CD4-positive, alpha-beta T cell (primary cell): ENCODE results near the gene TTLL11. TPM values are rescaled to one million over a fixed set of nuclear protein-coding genes. Genes with fewer than 3 reads are reported as not detected.

Source experiments
- ATAC-seq: fragments of 200-7000 bp; cut with Tn5 transposase; one replicate; pipeline ENCODE4 v1.10.0; 2022; ENCODE audit warnings: mild to moderate bottlenecking; ENCODE audit not compliant: poor library complexity
- CTCF ChIA-PET: fragments of 350-600 bp; sonication (Branson Sonifier 250); formaldehyde crosslinking; loops from one replicate; lab custom pipeline; 2021; ENCODE audit warnings: antibody characterized with exemption, inconsistent platforms; lab: Charles Lee
- POLR2A ChIA-PET: fragments of 350-600 bp; sonication (Branson Sonifier 250); formaldehyde crosslinking; loops from one replicate; lab custom pipeline; 2021; ENCODE audit warnings: antibody characterized with exemption, inconsistent platforms; lab: Charles Lee
- DNase-seq, 14 experiments: peaks; one replicate each; pipeline ENCODE4 v3.0.0-alpha.2; 2013 to 2020; ENCODE audit warnings: mixed read lengths in 2 of 14
- H3K27ac ChIP-seq, 2 donors: one replicate each; pipeline versions ENCODE4 v1.5.1 to v1.7.0; 2013; ENCODE audit warnings: low read length in 2 of 2, low read depth in 1 of 2, mild to moderate bottlenecking in 1 of 2
- H3K27me3 ChIP-seq, 2 experiments: 1 replicate in 1 of 2; 2 replicates in 1 of 2; pipeline versions ENCODE4 v1.6.1 to v1.7.0; 2013; ENCODE audit warnings: low read length in 2 of 2, control low read depth in 1 of 2, mild to moderate bottlenecking in 1 of 2, moderate library complexity in 1 of 2; ENCODE audit not compliant: insufficient read depth in 2 of 2, control insufficient read depth in 1 of 2
- H3K36me3 ChIP-seq: one replicate; pipeline ENCODE4 v1.6.1; 2013; ENCODE audit warnings: low read length, control low read depth; ENCODE audit not compliant: insufficient read depth
- H3K4me1 ChIP-seq: one replicate; pipeline ENCODE4 v1.6.1; 2013; ENCODE audit warnings: low read length, control low read depth; ENCODE audit not compliant: insufficient read depth
- H3K4me3 ChIP-seq: one replicate; pipeline ENCODE4 v1.5.1; 2013; ENCODE audit warnings: mild to moderate bottlenecking, low read length, moderate library complexity
- H3K9me3 ChIP-seq, 2 experiments: 1 replicate in 1 of 2; 2 replicates in 1 of 2; pipeline versions ENCODE4 v1.6.1 to v1.7.0; 2013; ENCODE audit warnings: low read length in 2 of 2, mild to moderate bottlenecking in 2 of 2, control low read depth in 1 of 2, moderate library complexity in 1 of 2; ENCODE audit not compliant: control insufficient read depth in 1 of 2, insufficient read depth in 1 of 2
- H3K27ac Mint-ChIP-seq: one replicate; pipeline ENCODE4 v1.8.0; 2020; ENCODE audit warnings: mixed read lengths
- H3K27me3 Mint-ChIP-seq: one replicate; pipeline ENCODE4 v1.8.0; 2021; ENCODE audit warnings: mixed read lengths
- H3K36me3 Mint-ChIP-seq: one replicate; pipeline ENCODE4 v1.8.0; 2021; ENCODE audit warnings: low read depth, mixed read lengths
- H3K4me1 Mint-ChIP-seq: one replicate; pipeline ENCODE4 v1.8.0; 2021; ENCODE audit warnings: low read depth, mixed read lengths
- H3K4me3 Mint-ChIP-seq: one replicate; pipeline ENCODE4 v1.8.0; 2020; ENCODE audit warnings: mild to moderate bottlenecking, mixed read lengths
- H3K9me3 Mint-ChIP-seq: one replicate; pipeline ENCODE4 v1.8.0; 2020; ENCODE audit warnings: mixed read lengths
- CTCF ChIP-seq: fragments of 200-600 bp; IDR thresholded peaks from one replicate; pipeline ENCODE4 v1.8.0; 2022; ENCODE audit warnings: antibody characterized with exemption, mild to moderate bottlenecking
- intact Hi-C, 2 experiments: fragments of 100-400 bp; cut with DNase I in 1 of 2; cut with micrococcal nuclease in 1 of 2; formaldehyde crosslinking; loops; one replicate each; pipeline versions ENCODE4 v1.15.1 to v1.9.0; 2023 to 2025; cut with DNase I, micrococcal nuclease
- total RNA-seq, 174 experiments: library from RNA in 2 of 174; stranded (reverse) in 2 of 174; gene quantifications; one replicate each; pipeline ENCODE4 v1.2.3 and lab custom pipeline; 2021 to 2026

TTLL11 gene
- total RNA-seq, 2 experiments from 2014 or later: 1.6 to 2.3 TPM

GRCh38 chr9:121946465-121946864 is 146.6 kb downstream of the TTLL11 start:
- ChIA-PET CTCF (no interaction called here), POLR2A (no interaction called here)
- Histone ChIP-seq H3K4me3 (no peak overlapping the region), H3K27me3 (no peaks in the 10 kb centered on the region), H3K36me3 (no peaks in the 10 kb centered on the region), H3K27ac (no peak overlapping the region), H3K4me1 (no peaks in the 10 kb centered on the region), H3K9me3 (no peaks in the 10 kb centered on the region)
- no peaks in the 10 kb centered on the region for H3K27me3 Mint-ChIP-seq
- no peak overlapping the region for H3K4me3 Mint-ChIP-seq
- H3K27ac Mint-ChIP-seq: no peak overlapping the region
- no peaks in the 10 kb centered on the region for H3K36me3 Mint-ChIP-seq
- TF ChIP-seq CTCF: no peak
- intact Hi-C loops: no loop called here
- DNase-seq (no peak), ATAC-seq (no peak)
- no peaks in the 10 kb centered on the region for H3K4me1 Mint-ChIP-seq
- H3K9me3 Mint-ChIP-seq: no peaks in the 10 kb centered on the region

- H3K27ac Mint-ChIP-seq: no peak overlapping the region
- POLR2A ChIA-PET: no interaction called here
- H3K27me3 Mint-ChIP-seq: no peaks in the 10 kb centered on the region
- Histone ChIP-seq H3K4me1 (no peaks in the 10 kb centered on the region), H3K4me3 (no peak overlapping the region), H3K9me3 (no peaks in the 10 kb centered on the region), H3K27me3 (no peaks in the 10 kb centered on the region), H3K36me3 (no peaks in the 10 kb centered on the region), H3K27ac (no peak overlapping the region)
- CTCF ChIA-PET: no interaction called here
- H3K36me3 Mint-ChIP-seq: no peaks in the 10 kb centered on the region
- H3K9me3 Mint-ChIP-seq: no peaks in the 10 kb centered on the region
- no peaks in the 10 kb centered on the region for H3K4me1 Mint-ChIP-seq
- no peak overlapping the region for H3K4me3 Mint-ChIP-seq
- no peak for ATAC-seq
- intact Hi-C loops: no loop called here
- DNase-seq: no peak
- no peak for TF ChIP-seq CTCF
These were observed 147.3 kb downstream of the TTLL11 start for GRCh38 chr9:121945849-121946248.

GRCh38 chr9:121945281-121945680 is 147.8 kb downstream of the TTLL11 start:
- DNase-seq (no peak), ATAC-seq (no peak)
- H3K36me3 Mint-ChIP-seq: no peaks in the 10 kb centered on the region
- intact Hi-C loops: no loop called here
- no peaks in the 10 kb centered on the region for H3K9me3 Mint-ChIP-seq
- Histone ChIP-seq H3K27me3 (no peaks in the 10 kb centered on the region), H3K27ac (no peak overlapping the region), H3K4me3 (no peak overlapping the region), H3K36me3 (no peaks in the 10 kb centered on the region), H3K4me1 (no peaks in the 10 kb centered on the region), H3K9me3 (no peaks in the 10 kb centered on the region)
- no peaks in the 10 kb centered on the region for H3K4me1 Mint-ChIP-seq
- no peaks in the 10 kb centered on the region for H3K27me3 Mint-ChIP-seq
- POLR2A ChIA-PET: no interaction called here
- H3K27ac Mint-ChIP-seq: no peak overlapping the region
- H3K4me3 Mint-ChIP-seq: no peak overlapping the region
- no peak for TF ChIP-seq CTCF
- CTCF ChIA-PET: no interaction called here
